GM06990 (cell line): Measurements from ENCODE around the gene PON2.
"Not testable (repeated sequence)": the region's sequence is repeated elsewhere in the genome, so short reads cannot be mapped to it uniquely, and the experiment has no call there.

Source experiments
- DNase-seq: peaks from one replicate; pipeline ENCODE4 v3.0.0-alpha.2; 2011; ENCODE audit not compliant: insufficient read length; ENCODE audit errors: extremely low read depth
- H3K27me3 ChIP-seq: replicated peaks from 2 replicates; pipeline ENCODE4 v1.6.0; 2011; ENCODE audit warnings: low read length; ENCODE audit not compliant: control insufficient read depth, insufficient read depth
- H3K36me3 ChIP-seq: 2 replicates; pipeline ENCODE4 v1.5.1; 2011; ENCODE audit warnings: low read length; ENCODE audit not compliant: control insufficient read depth, insufficient read depth
- H3K4me3 ChIP-seq: replicated peaks from 2 replicates; pipeline ENCODE4 v1.5.1; 2011; ENCODE audit warnings: low read depth, mild to moderate bottlenecking, control low read depth, low read length
- TF ChIP-seq, protein P1 (sequence below): IDR thresholded peaks from 2 replicates; pipeline ENCODE4 v1.5.1; 2011; ENCODE audit warnings: low read length, control low read depth, mild to moderate bottlenecking, inconsistent platforms; ENCODE audit not compliant: insufficient read depth, poor library complexity, severe bottlenecking

PON2 gene

DNA sequence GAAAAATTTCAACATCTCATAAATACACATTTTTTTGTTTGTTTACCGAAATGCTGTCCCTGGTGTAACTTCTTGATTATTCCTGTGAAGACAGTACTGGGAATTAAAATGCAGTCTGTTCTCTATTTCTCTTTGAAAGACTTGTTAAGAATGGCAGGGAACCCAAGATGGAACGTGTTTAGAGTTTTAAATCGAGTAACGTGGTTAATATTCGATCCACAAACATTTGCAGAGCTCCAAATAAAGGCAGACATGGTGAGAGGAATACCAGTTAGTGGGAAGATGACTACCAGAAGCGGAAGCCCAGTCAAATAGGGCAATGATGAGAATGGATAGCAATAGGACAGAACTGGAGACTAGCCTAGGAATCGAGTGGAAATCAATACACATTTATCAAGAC is 45.3 kb downstream of the PON2 start:
- Histone ChIP-seq H3K27me3 (no peaks in the 10 kb centered on the region), H3K36me3 (no peaks in the 10 kb centered on the region), H3K4me3 (no peak overlapping the region)
- DNase-seq = no peak
- TF ChIP-seq, protein P1, sequence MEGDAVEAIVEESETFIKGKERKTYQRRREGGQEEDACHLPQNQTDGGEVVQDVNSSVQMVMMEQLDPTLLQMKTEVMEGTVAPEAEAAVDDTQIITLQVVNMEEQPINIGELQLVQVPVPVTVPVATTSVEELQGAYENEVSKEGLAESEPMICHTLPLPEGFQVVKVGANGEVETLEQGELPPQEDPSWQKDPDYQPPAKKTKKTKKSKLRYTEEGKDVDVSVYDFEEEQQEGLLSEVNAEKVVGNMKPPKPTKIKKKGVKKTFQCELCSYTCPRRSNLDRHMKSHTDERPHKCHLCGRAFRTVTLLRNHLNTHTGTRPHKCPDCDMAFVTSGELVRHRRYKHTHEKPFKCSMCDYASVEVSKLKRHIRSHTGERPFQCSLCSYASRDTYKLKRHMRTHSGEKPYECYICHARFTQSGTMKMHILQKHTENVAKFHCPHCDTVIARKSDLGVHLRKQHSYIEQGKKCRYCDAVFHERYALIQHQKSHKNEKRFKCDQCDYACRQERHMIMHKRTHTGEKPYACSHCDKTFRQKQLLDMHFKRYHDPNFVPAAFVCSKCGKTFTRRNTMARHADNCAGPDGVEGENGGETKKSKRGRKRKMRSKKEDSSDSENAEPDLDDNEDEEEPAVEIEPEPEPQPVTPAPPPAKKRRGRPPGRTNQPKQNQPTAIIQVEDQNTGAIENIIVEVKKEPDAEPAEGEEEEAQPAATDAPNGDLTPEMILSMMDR = no peak

DNA sequence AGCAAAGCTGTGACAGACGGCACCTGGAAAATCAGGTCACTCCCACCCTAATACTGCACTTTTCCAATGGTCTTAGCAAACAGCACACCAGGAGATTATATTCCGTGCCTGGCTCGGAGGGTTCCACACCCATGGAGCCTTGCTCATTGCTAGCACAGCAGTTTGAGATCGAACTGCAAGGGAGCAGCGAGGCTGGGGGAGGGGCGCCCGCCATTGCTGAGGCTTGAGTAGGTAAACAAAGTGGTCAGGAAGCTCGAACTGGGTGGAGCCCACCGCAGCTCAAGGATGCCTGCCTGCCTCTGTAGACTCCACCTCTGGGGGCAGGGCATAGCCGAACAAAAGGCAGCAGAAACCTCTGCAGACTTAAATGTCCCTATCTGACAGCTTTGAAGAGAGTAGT is 55.4 kb downstream of the PON2 start:
- DNase-seq, H3K27me3 ChIP-seq, H3K36me3 ChIP-seq, H3K4me3 ChIP-seq: not testable (repeated sequence)

DNA sequence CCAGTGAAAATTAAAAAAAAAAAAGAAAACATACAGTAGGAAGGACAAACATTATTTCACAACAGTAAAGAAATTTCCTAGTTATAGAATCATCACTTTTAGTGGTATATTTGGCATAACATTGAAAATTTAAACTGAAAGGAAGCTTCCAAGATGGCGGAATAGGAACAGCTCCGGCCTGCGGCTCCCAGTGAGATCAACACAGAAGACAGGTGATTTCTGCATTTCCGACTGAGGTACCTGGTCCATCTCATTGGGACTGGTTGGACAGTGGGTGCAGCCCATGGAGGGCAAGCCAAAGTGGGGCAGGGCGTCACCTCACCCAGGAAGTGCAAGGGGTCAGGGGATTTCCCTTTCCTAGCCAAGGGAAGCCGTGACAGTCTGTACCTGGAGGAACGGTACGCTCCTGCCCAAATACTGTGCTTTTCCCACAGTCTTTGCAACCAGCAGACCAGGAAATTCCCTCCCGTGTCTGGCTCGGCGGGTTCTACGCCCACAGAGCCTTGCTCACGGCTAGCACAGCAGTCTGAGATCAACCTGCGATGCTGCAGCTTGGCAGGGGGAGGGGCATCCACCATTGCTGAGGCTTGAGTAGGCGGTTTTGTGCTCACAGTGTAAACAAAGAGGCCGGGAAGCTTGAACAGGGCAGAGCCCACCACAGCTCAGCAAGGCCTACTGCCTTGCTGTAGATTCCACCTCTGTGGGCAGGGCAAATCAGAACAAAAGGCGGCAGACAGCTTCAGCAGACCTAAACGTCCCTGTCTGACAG is 58.0 kb downstream of the PON2 start:
- TF ChIP-seq, protein P1 = no peak
- H3K4me3 ChIP-seq = no peak overlapping the region
- no peak for DNase-seq
- no peaks in the 10 kb centered on the region for H3K36me3 ChIP-seq
- no peaks in the 10 kb centered on the region for H3K27me3 ChIP-seq

DNA sequence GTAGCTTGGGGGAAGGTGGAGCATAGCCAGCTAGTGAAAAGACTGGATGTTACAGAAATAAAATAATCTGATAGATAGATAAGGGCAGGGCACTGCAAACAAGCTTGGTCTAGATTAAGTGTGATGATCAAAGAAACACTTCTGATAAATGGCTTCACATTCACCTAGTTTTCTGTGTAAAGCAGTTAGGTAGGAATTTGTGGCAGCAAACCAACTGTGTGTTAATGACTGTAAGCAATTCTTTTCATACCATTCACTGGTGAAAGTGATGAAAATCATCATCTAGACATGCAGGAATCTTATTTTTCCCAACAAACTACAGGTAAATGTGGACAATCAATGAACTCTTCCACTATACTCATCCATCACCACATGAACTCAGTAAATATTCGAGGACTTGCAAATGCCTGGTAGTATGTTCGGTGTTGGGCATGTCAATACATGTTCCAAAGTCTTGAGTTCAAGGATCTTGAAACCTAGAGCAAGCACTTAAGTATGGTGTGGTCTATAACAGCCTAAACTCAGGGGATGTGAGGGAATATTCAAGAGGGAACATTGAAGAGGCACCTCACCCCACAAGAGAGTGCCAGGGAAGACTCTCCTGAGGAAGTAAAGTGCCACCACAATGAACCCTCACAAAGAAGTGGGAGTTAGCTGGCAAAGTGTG is 59.1 kb downstream of the PON2 start:
- no peak for DNase-seq
- Histone ChIP-seq H3K27me3 (no peaks in the 10 kb centered on the region), H3K36me3 (no peaks in the 10 kb centered on the region), H3K4me3 (no peak overlapping the region)
- TF ChIP-seq, protein P1 = no peak

DNA sequence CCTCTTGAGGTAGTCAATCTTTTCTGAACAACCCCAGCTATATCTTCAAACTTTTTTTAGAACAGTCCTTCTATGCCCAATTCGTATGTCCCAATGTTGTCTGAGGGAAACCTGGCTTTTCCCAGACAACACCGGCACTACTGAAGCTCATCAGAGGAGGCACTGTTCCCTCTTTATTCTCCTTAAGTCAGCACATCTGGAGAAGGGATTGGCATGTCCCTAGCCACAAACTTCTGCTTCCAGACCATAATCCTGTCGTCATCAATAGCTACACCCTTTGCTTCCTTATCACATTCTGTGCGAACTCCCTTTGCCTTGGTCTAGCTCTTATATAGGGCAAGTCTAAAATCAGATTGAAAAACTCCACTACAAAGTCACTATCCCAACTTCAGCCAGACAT is 61.5 kb downstream of the PON2 start:
- Histone ChIP-seq H3K36me3 (no peaks in the 10 kb centered on the region), H3K27me3 (no peaks in the 10 kb centered on the region), H3K4me3 (no peak overlapping the region)
- no peak for DNase-seq
- TF ChIP-seq, protein P1 = no peak

DNA sequence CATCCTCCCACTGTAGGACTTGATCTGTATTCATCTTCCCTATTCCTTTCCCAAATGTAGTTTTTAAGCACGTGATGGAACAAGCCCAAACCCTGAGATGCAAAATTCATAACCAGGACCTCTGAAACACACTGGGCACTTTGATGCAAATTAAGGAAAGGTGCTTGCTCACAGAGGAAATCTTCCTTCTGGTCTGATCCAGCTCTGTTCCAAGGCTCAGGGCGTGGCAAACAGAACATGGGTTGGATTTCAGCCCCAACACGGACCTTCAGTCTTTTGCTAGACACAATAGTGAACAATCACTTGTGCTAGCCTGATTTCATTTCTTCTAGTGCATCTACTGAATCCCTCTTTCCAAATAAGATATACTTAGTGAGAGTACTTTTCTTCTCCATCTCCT is 66.6 kb downstream of the PON2 start:
- no peaks in the 10 kb centered on the region for H3K36me3 ChIP-seq
- no peak overlapping the region for H3K4me3 ChIP-seq
- no peaks in the 10 kb centered on the region for H3K27me3 ChIP-seq
- DNase-seq = no peak
- TF ChIP-seq, protein P1 = no peak
